ENCODE measurements around the gene DLST.

The DLST gene

DNA sequence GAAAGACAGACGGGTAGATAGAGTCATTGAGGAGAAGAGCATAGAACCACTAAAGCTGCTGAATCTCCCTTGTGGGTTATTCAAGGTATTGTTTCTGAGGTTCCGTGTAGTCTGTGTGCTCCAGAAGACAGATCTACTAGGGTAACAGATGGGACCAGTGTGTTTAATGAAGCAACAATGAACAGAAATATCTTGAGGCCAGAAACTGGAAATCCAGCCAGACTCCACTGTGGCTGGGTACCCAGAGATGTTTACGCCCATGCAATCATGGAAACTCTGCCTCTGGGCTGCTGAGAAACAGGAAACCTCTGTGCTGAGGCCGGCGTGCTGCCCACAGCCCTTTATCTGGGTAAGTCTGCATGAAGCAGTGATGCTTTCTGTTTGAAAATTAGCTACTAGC lies 14.0 kb upstream of the DLST start:
- H3K9me3 Mint-ChIP-seq = no peaks in the 10 kb centered on the region
- H3K4me1 Mint-ChIP-seq (ENCODE audit: low read depth in 2 of 2) = peaks cover 13 to 17% of the 10 kb centered on the region in 2 donors
- peak overlapping the region; percentile 22 to 40 for H3K4me3 Mint-ChIP-seq
- H3K27me3 Mint-ChIP-seq = no peaks in the 10 kb centered on the region
- peak; percentile 20 to 31 (median 21) for DNase-seq
- peak; percentile 99 for ATAC-seq (replicated peaks)
- H3K27ac Mint-ChIP-seq = peak overlapping the region; percentile 46 to 47
- H3K36me3 Mint-ChIP-seq (ENCODE audit: insufficient read depth) = no peaks in the 10 kb centered on the region

DNA sequence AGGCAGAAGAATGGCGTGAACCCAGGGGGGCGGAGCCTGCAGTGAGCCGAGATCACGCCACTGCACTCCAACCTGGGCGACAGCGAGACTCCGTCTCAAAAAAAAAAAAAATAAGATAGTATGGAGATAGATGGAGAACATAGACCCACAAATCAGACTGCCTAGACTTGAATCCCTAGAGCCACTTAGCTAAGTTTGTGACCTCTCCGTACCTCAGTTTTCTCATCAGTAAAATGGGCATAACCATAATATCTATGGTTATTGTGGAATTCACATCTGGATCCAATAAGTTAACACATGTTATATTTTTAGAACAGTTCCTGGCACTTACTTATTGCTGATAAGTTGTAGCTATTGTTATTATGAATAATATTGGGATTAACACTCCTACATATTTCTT lies 13.0 kb upstream of the DLST start:
- DNase-seq = no peak
- Mint-ChIP-seq H3K4me1 (ENCODE audit: low read depth in 2 of 2) (peaks cover 13 to 17% of the 10 kb centered on the region in 2 donors), H3K27me3 (no peaks in the 10 kb centered on the region), H3K4me3 (no peak overlapping the region), H3K36me3 (ENCODE audit: insufficient read depth) (no peaks in the 10 kb centered on the region), H3K9me3 (no peaks in the 10 kb centered on the region), H3K27ac (peak overlapping the region in 1 of 2 donors; percentile 47)
- no peak for ATAC-seq (replicated peaks)

DNA sequence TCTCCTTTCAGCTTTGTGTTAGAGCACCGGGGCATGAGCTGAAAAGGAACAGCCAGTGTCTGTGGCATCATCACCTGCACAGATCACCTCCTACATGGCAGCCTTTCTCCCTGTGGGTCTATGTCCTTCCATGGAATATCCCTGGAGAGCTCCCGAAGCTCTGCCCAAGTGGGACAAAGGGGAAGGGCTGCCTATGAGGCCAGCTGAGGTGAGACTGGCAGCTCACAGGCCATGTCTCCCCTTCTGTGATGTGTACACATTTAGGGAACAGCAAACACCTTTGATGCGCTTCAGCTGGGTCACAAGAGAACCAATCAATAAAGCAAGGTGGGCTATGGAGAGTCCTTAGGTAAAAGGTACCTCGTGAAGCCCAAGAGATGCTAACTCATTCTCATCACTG lies 9.9 kb upstream of the DLST start:
- Mint-ChIP-seq H3K4me3 (no peak overlapping the region), H3K27ac (no peak overlapping the region), H3K4me1 (ENCODE audit: low read depth in 2 of 2) (peaks cover 19 to 24% of the 10 kb centered on the region in 2 donors), H3K27me3 (no peaks in the 10 kb centered on the region), H3K36me3 (ENCODE audit: insufficient read depth) (no peaks in the 10 kb centered on the region), H3K9me3 (no peaks in the 10 kb centered on the region)
- ATAC-seq (replicated peaks) (no peak), DNase-seq (no peak)

DNA sequence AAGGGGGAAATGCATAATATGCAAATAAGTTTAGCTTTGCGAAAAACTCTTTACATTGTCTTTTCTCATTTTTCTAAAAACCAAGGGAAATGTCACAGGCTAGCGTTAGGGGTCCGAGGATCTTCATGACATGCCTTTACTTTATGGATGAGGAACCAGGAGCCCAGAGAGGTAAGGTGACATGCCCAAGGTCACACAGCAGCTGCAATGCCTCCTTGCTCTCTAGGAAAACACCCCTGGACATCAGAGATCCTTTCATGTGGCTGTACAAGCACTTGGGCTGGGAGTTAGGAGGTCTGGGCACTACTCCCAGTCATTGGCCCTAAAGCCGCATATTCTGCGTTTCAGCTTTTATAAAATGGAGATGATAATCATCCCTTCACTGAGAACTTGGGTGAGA lies 6.5 kb upstream of the DLST start:
- H3K4me1 Mint-ChIP-seq (ENCODE audit: low read depth in 2 of 2) = peaks cover 13 to 15% of the 10 kb centered on the region in 2 donors
- H3K27me3 Mint-ChIP-seq = no peaks in the 10 kb centered on the region
- DNase-seq = no peak
- H3K36me3 Mint-ChIP-seq (ENCODE audit: insufficient read depth) = no peaks in the 10 kb centered on the region
- ATAC-seq (replicated peaks) = no peak
- H3K4me3 Mint-ChIP-seq = peak overlapping the region; percentile 48 to 67
- peak overlapping the region; percentile 74 to 83 for H3K27ac Mint-ChIP-seq
- H3K9me3 Mint-ChIP-seq = no peaks in the 10 kb centered on the region

DNA sequence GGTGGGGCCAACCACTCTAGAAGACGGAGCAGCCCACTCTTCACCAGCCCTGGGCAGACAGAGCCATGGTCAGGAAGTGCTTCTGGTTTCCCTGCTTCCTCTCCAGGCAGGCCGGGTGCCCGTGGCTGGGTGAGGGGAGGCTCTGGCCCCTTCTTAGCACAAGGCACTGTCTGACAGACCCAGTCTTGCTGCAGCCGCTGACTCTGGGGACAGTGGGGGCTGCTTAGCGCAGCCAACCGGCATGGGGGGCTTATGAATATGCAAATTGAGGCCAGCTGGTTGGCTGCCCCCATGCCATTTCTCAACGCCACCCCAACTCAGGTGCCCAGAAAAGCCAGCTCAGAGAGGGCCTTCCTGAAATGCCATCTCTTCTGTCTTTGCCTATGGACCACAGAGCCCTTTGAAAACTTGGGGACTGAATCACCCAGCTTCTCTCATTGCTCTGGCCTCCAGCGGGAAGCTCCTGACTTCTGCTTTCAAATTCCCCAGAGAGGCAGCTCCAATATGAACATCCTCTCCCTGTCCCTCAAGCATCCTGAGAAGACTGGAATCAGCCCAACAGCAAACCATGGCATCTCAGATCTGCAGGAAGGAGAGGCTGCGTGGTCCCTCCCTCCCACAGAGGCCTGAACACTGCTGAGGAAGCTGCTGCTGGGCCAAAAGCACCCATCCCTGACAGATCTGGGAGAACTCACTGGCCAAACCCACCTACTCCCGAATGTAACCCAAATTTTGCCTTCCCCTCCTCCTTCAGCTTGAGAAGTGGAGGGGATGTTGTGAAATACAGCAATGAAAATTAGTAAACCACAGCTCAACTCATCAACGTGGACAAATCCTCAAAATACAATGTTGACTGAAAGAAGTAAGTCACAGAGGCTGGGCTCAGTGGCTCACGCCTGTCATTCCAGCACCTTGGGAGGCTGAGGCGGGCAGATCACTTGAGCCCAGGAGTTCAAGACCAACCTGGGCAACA lies 5.5 kb upstream of the DLST start, which contains the start of gene PROX2:
PROX2 (minus strand) TSS at position 205 of the 973 bp plus-strand sequence. CDS start 12,311 bp downstream, outside the sequence.
- H3K36me3 Mint-ChIP-seq (ENCODE audit: insufficient read depth) = peaks cover under 1% of the 10 kb centered on the region
- peak within 1 kb of the TSS; percentile 48 to 67 for H3K4me3 Mint-ChIP-seq
- H3K4me1 Mint-ChIP-seq (ENCODE audit: low read depth in 2 of 2) = peaks cover 20% of the 10 kb centered on the region in 2 donors
- H3K27me3 Mint-ChIP-seq = no peaks in the 10 kb centered on the region
- DNase-seq (no peak), ATAC-seq (replicated peaks) (peak; percentile 81)
- no peaks in the 10 kb centered on the region for H3K9me3 Mint-ChIP-seq
- peak within 1 kb of the TSS; percentile 74 to 83 for H3K27ac Mint-ChIP-seq

DNA sequence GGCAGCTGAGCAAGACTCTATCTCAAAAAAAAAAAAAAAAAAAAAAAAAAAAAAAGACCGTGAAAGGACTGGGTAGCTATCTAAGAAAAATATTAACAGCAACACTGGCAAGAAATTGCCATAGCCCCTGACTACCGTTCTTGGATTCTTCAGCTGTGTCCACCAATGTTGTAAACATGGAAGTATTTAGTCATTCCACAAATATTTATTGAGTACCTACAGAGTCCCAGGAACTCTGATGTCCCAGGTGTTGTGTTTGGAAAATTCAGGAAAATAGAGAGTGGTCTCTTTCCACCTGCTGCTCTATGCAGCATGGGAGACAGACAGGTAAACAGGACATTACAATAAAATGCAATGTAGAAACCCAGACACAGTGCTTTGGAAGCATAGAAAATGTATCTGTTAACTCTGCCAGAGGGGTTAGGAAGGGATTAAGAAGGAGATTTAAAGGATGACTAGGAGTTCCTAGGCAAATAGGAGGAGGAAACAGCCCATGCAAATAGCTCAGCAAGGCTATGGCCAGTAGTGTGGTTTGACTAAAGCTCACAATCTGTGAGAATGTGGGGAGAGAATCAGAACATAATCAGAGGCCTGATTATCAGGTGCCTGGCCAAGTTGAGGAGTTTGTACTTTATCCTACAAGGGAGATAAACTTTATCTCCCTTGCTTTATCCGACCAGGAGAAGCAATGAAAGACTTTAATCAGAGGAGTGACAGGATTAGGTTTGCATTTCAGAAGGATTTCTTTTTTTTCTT lies 2.1 kb upstream of the DLST start:
- ATAC-seq (replicated peaks) (no peak), DNase-seq (no peak)
- Mint-ChIP-seq H3K4me1 (ENCODE audit: low read depth in 2 of 2) (peaks cover 45% of the 10 kb centered on the region in 2 donors), H3K9me3 (no peaks in the 10 kb centered on the region), H3K4me3 (peak overlapping the region; percentile 5 to 36), H3K27ac (peak overlapping the region in 1 of 2 donors; percentile 84), H3K27me3 (no peaks in the 10 kb centered on the region), H3K36me3 (ENCODE audit: insufficient read depth) (peaks cover 18% of the 10 kb centered on the region)

DNA sequence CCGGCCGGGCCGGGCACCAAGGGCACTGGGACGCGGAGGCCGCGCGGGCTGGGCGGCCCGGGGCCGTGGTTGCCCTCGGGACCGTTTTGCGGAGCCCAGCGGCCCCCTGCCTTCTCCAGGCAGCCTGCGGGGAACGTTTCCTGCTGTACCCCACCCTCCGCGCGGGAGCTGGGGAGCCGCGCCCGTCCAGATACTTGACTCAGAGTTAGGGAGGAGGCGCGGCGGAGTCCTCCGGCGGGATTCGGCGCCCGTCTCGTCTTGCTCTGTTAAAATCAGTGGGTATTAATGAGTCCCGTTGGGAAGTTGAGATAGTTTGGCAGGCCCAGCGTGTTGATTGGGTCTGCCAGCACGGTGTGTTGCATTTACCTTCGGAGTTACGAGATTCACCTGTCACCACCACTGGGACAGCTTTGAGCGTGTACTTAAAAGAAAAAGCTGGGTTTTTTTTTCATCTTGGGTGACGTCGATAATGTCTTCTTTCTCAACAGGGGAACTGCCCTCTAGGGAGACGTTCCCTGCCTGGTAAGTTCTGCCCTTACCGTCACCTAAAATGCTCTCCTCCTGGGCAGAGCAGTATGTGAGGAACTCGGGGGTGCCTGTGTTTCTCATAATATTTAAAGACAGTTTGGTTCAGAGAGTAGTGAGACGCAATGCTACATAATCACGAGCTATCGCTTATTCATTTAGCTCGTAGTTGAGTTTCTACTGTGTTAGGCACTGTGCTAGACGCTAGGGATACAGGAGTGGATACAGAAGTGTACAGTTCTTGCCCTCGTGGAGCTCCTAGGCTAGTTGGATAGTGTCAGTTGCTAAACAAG lies 596 bp downstream of the DLST start:
- Mint-ChIP-seq H3K9me3 (no peaks in the 10 kb centered on the region), H3K27me3 (no peaks in the 10 kb centered on the region), H3K4me1 (ENCODE audit: low read depth in 2 of 2) (peaks cover 48 to 55% of the 10 kb centered on the region in 2 donors), H3K27ac (peak overlapping the region; percentile 96 to 99), H3K4me3 (peak overlapping the region; percentile 97 to 98), H3K36me3 (ENCODE audit: insufficient read depth) (peaks cover 27% of the 10 kb centered on the region)
- peak; percentile 32 to 50 (median 36) for DNase-seq
- peak; percentile 58 for ATAC-seq (replicated peaks)

DNA sequence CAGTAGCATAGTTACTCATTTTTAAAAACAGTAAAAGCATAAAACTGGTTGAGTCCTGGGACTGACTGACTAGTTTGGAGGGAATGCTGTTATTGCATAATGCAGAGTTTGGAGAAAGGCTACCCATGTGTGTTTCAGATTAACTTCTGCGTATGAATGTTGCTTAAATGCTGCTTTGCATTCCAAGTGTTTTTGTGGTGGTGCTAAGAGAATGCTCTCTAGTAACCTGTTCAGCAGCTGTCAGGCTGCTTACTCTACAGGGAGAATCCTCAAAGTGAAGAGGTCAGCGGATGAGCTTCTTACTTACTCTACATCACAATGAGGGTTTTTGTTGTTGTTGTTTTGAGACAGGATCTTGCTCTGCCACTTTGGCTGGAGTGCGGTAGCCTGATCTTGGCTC lies 4.3 kb downstream of the DLST start:
- peaks cover 56 to 63% of the 10 kb centered on the region in 2 donors for H3K4me1 Mint-ChIP-seq (ENCODE audit: low read depth in 2 of 2)

DNA sequence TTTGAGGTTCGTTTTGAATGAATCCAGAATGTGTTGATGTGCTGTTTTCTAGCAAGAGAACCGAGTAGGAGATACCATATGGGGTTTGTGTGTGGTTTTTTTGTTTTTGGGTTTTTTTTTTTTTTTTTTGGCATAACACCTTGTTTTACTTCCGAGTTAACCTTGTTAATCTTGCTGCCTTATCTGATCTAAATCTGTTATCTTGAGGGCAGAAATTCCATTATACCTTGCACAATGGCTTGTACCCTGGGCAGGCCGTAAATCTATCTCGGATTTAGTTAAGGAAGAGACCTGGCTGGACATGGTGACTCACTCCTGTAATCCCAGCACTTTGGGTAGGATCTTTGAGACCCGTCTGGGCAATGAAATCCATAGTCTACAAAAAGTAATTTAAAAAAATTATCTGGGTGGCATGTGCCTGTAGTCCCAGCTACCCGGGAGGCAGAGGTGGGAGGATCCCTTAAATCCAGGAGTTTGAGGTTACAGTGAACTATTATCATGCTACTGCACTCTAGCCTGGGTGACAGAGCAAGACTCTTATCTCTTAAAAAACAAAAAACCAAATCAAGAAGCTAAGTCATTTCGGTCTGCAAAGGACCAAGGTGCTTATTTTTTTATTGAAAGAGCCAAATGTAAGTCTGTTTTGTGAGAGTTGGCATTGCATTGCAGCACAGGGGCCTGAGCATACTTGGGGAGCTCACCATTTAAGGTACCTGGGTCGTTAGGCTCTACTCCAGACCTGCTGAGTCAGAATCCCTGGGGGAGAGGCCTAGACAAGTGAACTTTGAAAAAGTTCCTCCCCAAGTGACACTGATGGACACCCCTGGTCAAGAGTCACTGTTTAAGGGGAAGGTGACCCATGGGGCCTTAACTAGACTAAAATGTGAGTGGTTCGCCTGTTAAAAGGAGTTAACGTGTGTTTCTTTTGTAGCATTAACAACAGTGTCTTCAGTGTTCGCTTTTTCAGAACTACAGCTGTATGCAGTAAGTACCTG lies 6.7 kb downstream of the DLST start:
- ATAC-seq (replicated peaks) (peak; percentile 82), DNase-seq (no peak)
- Mint-ChIP-seq H3K4me1 (ENCODE audit: low read depth in 2 of 2) (peaks cover 41 to 47% of the 10 kb centered on the region in 2 donors), H3K4me3 (peak overlapping the region; percentile 41 to 58), H3K27me3 (no peaks in the 10 kb centered on the region), H3K36me3 (ENCODE audit: insufficient read depth) (peaks cover 66% of the 10 kb centered on the region), H3K9me3 (no peaks in the 10 kb centered on the region), H3K27ac (peak overlapping the region; percentile 71 to 85)

More for the DNA sequence above, 4.3 kb downstream of the DLST start:
- Mint-ChIP-seq H3K36me3 (ENCODE audit: insufficient read depth) (peaks cover 61% of the 10 kb centered on the region), H3K27me3 (no peaks in the 10 kb centered on the region), H3K27ac (peak overlapping the region in 1 of 2 donors; percentile 55), H3K4me3 (peak overlapping the region; percentile 4 to 43), H3K9me3 (no peaks in the 10 kb centered on the region)
- DNase-seq = no peak
- ATAC-seq (replicated peaks) = no peak

DNA sequence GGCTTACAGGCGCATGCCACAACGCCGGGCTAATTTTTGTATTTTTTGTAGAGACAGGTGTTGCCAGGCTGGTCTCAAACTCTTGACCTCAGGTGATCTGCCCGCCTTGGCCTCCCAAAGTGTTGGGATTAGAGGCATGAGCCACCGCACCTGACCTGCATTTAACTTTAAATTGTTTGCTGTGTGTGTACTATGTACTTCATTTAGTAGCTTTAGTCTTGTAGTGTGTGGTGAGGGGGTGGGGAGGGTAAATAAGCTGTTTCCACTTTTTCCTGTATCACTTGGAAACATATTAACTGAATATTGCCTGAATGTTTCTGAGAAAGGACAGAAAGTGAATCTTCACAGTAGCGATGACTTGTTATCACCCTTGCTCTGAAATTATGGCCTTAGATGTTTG lies 8.5 kb downstream of the DLST start:
- H3K27ac Mint-ChIP-seq = peak overlapping the region in 1 of 2 donors; percentile 46
- H3K27me3 Mint-ChIP-seq = no peaks in the 10 kb centered on the region
- no peaks in the 10 kb centered on the region for H3K9me3 Mint-ChIP-seq
- no peak for ATAC-seq (replicated peaks)
- peaks cover 23 to 29% of the 10 kb centered on the region in 2 donors for H3K4me1 Mint-ChIP-seq (ENCODE audit: low read depth in 2 of 2)
- H3K36me3 Mint-ChIP-seq (ENCODE audit: insufficient read depth) = peaks cover 82% of the 10 kb centered on the region
- no peak for DNase-seq
- no peak overlapping the region for H3K4me3 Mint-ChIP-seq

DNA sequence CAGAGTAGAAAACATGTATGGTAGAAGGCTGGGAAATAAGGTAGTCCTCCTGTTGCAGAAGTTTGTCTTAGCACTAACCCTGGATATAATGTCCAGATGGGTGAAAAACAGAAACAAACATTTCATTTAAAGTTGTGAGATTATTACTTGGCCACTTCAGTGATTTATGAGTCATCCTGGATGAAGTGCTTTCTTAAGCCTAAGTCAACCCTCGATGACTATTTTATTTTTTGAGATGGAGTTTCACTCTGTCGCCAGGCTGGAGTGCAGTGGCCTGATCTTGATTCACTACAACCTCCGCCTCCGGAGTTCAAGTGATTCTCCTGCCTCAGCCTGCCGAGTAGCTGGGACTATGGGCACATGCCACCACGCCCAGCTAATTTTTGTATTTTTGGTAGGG lies 10.2 kb downstream of the DLST start:
- DNase-seq (no peak), ATAC-seq (replicated peaks) (no peak)
- H3K27me3 Mint-ChIP-seq = no peaks in the 10 kb centered on the region
- H3K4me1 Mint-ChIP-seq (ENCODE audit: low read depth in 2 of 2) = peaks cover 12 to 16% of the 10 kb centered on the region in 2 donors
- no peak overlapping the region for H3K4me3 Mint-ChIP-seq
- no peaks in the 10 kb centered on the region for H3K9me3 Mint-ChIP-seq
- peak overlapping the region in 1 of 2 donors; percentile 55 for H3K27ac Mint-ChIP-seq
- peaks cover 88% of the 10 kb centered on the region for H3K36me3 Mint-ChIP-seq (ENCODE audit: insufficient read depth)

DNA sequence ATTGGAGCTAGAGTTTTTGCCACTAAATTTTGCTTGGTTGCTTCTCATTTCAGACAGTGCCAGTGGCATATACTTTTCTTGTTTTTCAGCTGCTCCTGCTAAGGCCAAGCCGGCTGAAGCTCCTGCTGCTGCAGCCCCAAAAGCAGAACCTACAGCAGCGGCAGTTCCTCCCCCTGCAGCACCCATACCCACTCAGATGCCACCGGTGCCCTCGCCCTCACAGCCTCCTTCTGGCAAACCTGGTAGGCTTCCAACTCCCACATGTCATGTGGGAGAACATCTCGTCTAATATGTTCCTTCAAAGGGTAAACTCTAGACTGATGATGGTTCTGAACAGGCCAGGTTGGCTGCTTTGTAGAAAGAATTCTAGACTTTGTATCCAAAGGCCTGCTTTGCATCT lies 11.0 kb downstream of the DLST start:
- Mint-ChIP-seq H3K4me1 (ENCODE audit: low read depth in 2 of 2) (peaks cover 11 to 14% of the 10 kb centered on the region in 2 donors), H3K27me3 (no peaks in the 10 kb centered on the region), H3K9me3 (no peaks in the 10 kb centered on the region), H3K4me3 (no peak overlapping the region), H3K36me3 (ENCODE audit: insufficient read depth) (peaks cover 95% of the 10 kb centered on the region), H3K27ac (no peak overlapping the region)
- DNase-seq (no peak), ATAC-seq (replicated peaks) (no peak)

Data from effector memory CD8-positive, alpha-beta T cell (primary cell).